NCI-H510A treated with DMSO at 0.1 percent for 48 hours (cell line): ENCODE results near the gene ABCA4.

Source experiments
- DNase-seq: peaks from one replicate; lab custom pipeline; 2025; lab: John Stamatoyannopoulos, UW

Gene ABCA4

GRCh38 chr1:94083681-94084080 is 37.3 kb downstream of the ABCA4 start:
- peak; percentile 60 for DNase-seq

- DNase-seq = no peak
These were observed 39.2 kb downstream of the ABCA4 start for GRCh38 chr1:94081566-94082344.

- no peak for DNase-seq
These were observed 41.0 kb downstream of the ABCA4 start for GRCh38 chr1:94079989-94080388.

GRCh38 chr1:94079080-94079940 is 41.6 kb downstream of the ABCA4 start:
- DNase-seq = peak; percentile 37

GRCh38 chr1:94072840-94073522 is 48.0 kb downstream of the ABCA4 start:
- DNase-seq = no peak

GRCh38 chr1:94071976-94072375 is 49.0 kb downstream of the ABCA4 start:
- DNase-seq = no peak

- no peak for DNase-seq
These were observed 49.6 kb downstream of the ABCA4 start for GRCh38 chr1:94071391-94071790.

GRCh38 chr1:94070865-94071264 is 50.1 kb downstream of the ABCA4 start:
- DNase-seq = no peak

GRCh38 chr1:94069919-94070285 is 51.0 kb downstream of the ABCA4 start:
- DNase-seq = peak; percentile 72

- peak; percentile 96 for DNase-seq
These were observed 51.7 kb downstream of the ABCA4 start for GRCh38 chr1:94068999-94069918.

GRCh38 chr1:94068096-94068998 is 52.6 kb downstream of the ABCA4 start:
- DNase-seq = peak; percentile 31

GRCh38 chr1:94067196-94067595 is 53.8 kb downstream of the ABCA4 start:
- DNase-seq = no peak

GRCh38 chr1:94063379-94063778 is 57.6 kb downstream of the ABCA4 start:
- DNase-seq = peak; percentile 71

GRCh38 chr1:94061513-94062443 is 59.2 kb downstream of the ABCA4 start:
- peak; percentile 81 for DNase-seq

- DNase-seq = no peak
These were observed 60.2 kb downstream of the ABCA4 start for GRCh38 chr1:94060720-94061119.

- no peak for DNase-seq
These were observed 62.2 kb downstream of the ABCA4 start for GRCh38 chr1:94058766-94059165.

- DNase-seq = no peak
These were observed 64.0 kb downstream of the ABCA4 start for GRCh38 chr1:94056996-94057395.

GRCh38 chr1:94056171-94056570 is 64.8 kb downstream of the ABCA4 start:
- DNase-seq = no peak

GRCh38 chr1:94055459-94056122 is 65.4 kb downstream of the ABCA4 start:
- DNase-seq = no peak
